WERI-Rb-1 (cell line): ENCODE results near the gene SSH3.

ENCODE experiments used
- DNase-seq: peaks from one replicate; pipeline ENCODE4 v3.0.0-alpha.2; 2020
- H3K27ac ChIP-seq: fragments of 250-450 bp; sonication (Bioruptor Pico); 2 replicates; pipeline ENCODE4 v1.5.1; 2020; ENCODE audit warnings: mild to moderate bottlenecking, moderate library complexity
- H3K27me3 ChIP-seq: fragments of 250-450 bp; sonication (Bioruptor Pico); 2 replicates; pipeline ENCODE4 v1.5.1; 2021; ENCODE audit warnings: mild to moderate bottlenecking, low read depth, moderate library complexity; ENCODE audit not compliant: insufficient read depth, severe bottlenecking
- H3K36me3 ChIP-seq: fragments of 250-450 bp; sonication (Bioruptor Pico); 2 replicates; pipeline ENCODE4 v1.5.1; 2020; ENCODE audit warnings: mild to moderate bottlenecking, moderate library complexity
- H3K4me3 ChIP-seq: 2 replicates; pipeline ENCODE4 v1.5.1; 2011; ENCODE audit warnings: low read depth, mild to moderate bottlenecking, control low read depth, low read length
- H3K9me3 ChIP-seq: fragments of 250-450 bp; sonication (Bioruptor Pico); 2 replicates; pipeline ENCODE4 v1.5.1; 2021; ENCODE audit warnings: mild to moderate bottlenecking, moderate library complexity; ENCODE audit not compliant: severe bottlenecking
- CTCF ChIP-seq: IDR thresholded peaks from 2 replicates; pipeline ENCODE4 v1.5.1; 2011; ENCODE audit warnings: low read depth, mild to moderate bottlenecking, control low read depth, inconsistent platforms, low read length

SSH3 gene

DNA sequence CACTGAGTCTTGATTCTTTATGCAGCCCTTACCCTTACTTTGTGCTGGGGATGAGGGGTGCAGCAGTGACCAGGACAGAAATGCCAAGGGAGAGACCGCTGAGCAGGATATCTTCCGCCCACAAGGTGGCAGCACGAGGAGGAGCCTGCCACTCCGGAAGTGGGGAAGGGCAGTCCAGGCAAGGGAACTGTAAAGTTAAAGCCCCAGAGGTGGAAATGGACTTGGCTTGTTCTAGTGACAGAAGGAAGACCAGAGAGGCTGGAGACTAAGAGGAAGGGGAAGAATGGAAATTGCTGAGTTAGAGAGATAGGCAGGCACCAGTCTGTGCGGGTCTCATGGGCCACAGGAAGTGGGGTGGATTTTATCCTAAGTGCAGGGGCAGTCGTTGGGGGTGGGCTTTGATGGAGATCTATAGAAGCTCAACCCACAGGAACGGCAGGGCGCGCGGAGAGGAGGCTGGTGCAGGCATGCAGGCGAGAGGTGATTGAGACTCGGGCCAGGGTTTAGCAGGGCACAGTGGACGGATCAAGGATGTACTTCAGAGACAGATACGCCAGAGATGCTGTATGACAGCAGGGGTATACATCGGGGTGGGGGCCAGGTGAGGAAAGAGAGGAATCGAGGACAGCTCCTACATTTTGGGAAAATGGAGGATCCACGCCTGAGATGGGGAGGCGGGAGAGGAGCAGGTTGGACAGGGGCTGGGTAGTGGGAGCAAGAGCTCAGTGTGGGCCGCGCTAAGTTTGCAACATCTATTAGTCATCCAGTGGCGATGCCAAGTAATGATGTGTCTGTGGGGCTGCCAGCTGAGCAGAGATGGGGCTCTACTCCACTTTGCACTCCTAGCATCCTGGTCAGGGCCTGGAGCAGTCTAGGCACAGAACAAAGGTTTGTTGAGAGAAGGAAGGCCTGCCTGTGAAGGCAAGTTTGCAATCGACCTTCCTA lies 40.3 kb upstream of the SSH3 start:
- no peaks in the 10 kb centered on the region for H3K9me3 ChIP-seq
- no peak overlapping the region for H3K4me3 ChIP-seq
- H3K36me3 ChIP-seq, result peaks cover 5% of the 10 kb centered on the region
- DNase-seq, result peak; percentile 86
- H3K27me3 ChIP-seq, result no peaks in the 10 kb centered on the region
- TF ChIP-seq CTCF, result peak; percentile 88
- H3K27ac ChIP-seq, result no peak overlapping the region

- Histone ChIP-seq H3K27ac (no peak overlapping the region), H3K27me3 (no peaks in the 10 kb centered on the region), H3K9me3 (no peaks in the 10 kb centered on the region), H3K4me3 (no peak overlapping the region), H3K36me3 (peaks cover 18% of the 10 kb centered on the region)
- no peak for DNase-seq
- no peak for TF ChIP-seq CTCF
Observed at GRCh38 chr11:67264260-67264659, 39.1 kb upstream of the SSH3 start.

GRCh38 chr11:67264877-67265632 lies 38.3 kb upstream of the SSH3 start:
- DNase-seq, result no peak
- Histone ChIP-seq H3K4me3 (no peak overlapping the region), H3K27ac (no peak overlapping the region), H3K36me3 (peaks cover 24% of the 10 kb centered on the region), H3K9me3 (no peaks in the 10 kb centered on the region), H3K27me3 (no peaks in the 10 kb centered on the region)
- no peak for TF ChIP-seq CTCF

- Histone ChIP-seq H3K27me3 (no peaks in the 10 kb centered on the region), H3K4me3 (no peak overlapping the region; the same call in 1 of the 2 replicates), H3K9me3 (no peaks in the 10 kb centered on the region), H3K27ac (no peak overlapping the region), H3K36me3 (peaks cover 26% of the 10 kb centered on the region)
- peak; percentile 65 for DNase-seq
- peak; percentile 79 for TF ChIP-seq CTCF
Observed at GRCh38 chr11:67265633-67266448, 37.5 kb upstream of the SSH3 start.

GRCh38 chr11:67266449-67267187 lies 36.7 kb upstream of the SSH3 start, which contains the start of gene GRK2:
Gene GRK2 (plus strand): TSS chr11:67266473. CDS start chr11:67266700, 227 bp downstream.
- H3K4me3 ChIP-seq, result peak within 1 kb of the TSS; percentile 73
- no peaks in the 10 kb centered on the region for H3K9me3 ChIP-seq
- H3K27ac ChIP-seq, result peak within 1 kb of the TSS; percentile 71
- no peak for TF ChIP-seq CTCF
- H3K27me3 ChIP-seq, result no peaks in the 10 kb centered on the region
- no peak for DNase-seq
- peaks cover 27% of the 10 kb centered on the region for H3K36me3 ChIP-seq
